Endometrial microvascular endothelial cells (primary cell): Measurements from ENCODE around the gene ATP9A. TPM values are rescaled to one million over a fixed set of nuclear protein-coding genes. Genes with fewer than 3 reads are reported as not detected.

Experiments used
- in situ Hi-C: cut with HindIII; loops from 2 replicates; pipeline ENCODE4 v1.10.0; 2017; ENCODE audit warnings: low sequenced_read_pairs, low pct_unique_long_range_greater_than_20kb; ENCODE audit errors: inconsistent ontology term
- total RNA-seq: library from RNA; depleted of rRNA; stranded (reverse); fragments of >200 nt; gene quantifications from one replicate; pipeline ENCODE4 v1.2.3, GENCODE V29; 2015; ENCODE audit errors: inconsistent ontology term

Gene ATP9A
- total RNA-seq, 1 donor from 2014 or later = 29.7 TPM

DNA sequence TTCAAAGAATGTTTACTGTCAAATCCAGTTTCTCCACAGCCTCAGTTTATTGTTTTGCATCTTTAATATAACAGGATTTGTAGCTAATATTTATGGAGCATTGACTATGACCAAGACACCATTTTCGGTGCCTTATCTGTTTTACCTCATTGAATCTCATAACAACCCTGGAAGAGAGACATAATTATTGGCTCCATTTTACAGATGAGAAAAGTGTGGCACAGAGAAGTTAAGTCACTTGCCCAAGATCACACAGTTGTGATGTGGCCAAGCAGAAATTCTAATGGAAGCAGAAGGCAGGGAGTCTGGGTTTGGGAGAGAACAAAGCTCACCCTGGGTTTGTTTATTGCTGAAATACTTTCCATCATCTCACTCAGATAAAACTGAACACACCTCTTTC is 208.1 kb downstream of the ATP9A start:
- in situ Hi-C loops = no loop called here

DNA sequence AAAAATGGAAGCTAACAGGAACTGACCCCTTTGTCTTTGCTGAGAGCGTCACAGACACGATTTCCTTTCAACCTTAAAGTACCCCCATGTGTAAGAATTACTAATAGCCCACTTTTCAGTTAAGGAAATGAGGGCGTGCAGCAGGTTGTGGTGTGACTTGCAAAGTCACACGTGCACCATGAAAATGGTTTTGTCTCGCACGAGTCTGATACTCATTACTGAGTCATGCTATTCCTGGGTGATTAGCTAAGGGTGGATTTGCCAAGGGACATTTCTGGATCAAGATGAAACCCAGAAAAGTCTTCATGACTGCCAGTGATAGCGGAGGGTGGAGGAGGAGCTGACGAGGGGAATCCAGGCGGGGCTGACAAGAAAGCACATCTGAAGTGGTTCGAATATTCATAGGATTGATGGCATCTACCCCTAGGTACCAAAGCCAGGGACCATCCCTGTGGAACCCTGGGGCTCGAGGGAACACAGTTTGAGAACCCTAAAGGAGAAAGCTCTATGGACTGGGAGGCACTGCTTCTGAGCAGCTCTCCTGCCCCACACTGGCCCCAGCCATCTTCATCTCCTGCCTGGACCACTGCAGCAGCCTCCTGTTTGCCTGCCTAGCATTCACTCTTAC is 213.5 kb downstream of the ATP9A start:
- in situ Hi-C loops = no loop called here

DNA sequence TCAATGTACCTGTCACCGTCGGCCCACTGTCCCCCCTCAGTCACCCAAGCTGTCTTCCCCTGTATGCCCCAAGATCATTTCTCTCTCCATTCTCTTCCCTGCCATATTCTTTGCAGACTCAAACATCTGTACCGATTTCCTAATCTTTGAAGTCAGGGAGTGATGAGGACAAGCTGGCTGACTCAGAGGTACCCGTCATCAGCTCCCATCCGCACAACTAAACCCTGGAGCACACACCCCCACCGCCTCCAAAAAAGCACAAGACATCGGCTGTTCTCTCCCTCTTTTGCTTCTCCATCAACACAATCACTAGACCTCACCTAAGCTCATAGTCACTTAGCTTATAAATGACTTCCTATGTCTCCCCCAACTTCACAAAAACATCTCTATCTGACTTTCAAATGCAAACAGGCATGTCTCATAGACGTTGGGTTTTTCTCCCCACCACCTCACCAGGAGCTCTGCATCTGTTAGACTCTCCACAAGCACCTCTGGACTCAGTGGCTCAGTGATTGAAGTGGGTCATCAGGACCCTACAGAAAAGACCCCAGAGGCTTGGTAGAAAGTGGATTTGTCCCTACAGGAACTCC is 214.2 kb downstream of the ATP9A start:
- in situ Hi-C loops = no loop called here

- in situ Hi-C loops = no loop called here
These were observed 217.0 kb downstream of the ATP9A start for GRCh38 chr20:51551186-51551585.

DNA sequence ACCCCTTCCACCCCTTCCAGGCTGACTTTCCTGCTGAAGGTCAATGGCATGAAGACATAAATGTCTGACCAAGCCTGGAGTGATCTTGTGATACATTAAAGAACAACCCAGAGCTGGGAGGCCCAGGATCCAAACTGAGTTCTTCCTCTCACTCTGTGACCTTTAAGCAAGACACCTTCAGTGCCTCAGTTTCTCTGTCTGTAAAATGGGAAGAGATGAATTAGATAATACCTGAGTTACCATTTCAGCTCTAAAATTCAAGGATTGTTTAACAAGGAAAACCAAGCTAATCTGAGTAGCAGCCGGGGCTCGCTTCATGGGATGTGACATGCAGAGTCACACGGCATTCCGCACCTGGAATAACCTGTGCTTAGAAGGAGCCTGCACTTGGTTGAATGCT is 218.7 kb downstream of the ATP9A start:
- in situ Hi-C loops = no loop called here

- in situ Hi-C loops = no loop called here
These were observed 220.2 kb downstream of the ATP9A start for GRCh38 chr20:51547951-51548350.

Other genes with a start within 250 kb of the ATP9A start
- gene NFATC2, start 225.7 kb downstream of the ATP9A start, total RNA-seq = 2.5 TPM
- gene SALL4, start 34.1 kb upstream of the ATP9A start, total RNA-seq = not detected